GM12801 (cell line): ENCODE results near the gene DMGDH.

ENCODE experiments used
- TF ChIP-seq, protein P1 (sequence below): IDR thresholded peaks from one replicate; pipeline ENCODE4 v1.5.1; 2011; ENCODE audit warnings: control low read depth; ENCODE audit not compliant: insufficient read length; ENCODE audit errors: extremely low read depth

DMGDH gene

DNA sequence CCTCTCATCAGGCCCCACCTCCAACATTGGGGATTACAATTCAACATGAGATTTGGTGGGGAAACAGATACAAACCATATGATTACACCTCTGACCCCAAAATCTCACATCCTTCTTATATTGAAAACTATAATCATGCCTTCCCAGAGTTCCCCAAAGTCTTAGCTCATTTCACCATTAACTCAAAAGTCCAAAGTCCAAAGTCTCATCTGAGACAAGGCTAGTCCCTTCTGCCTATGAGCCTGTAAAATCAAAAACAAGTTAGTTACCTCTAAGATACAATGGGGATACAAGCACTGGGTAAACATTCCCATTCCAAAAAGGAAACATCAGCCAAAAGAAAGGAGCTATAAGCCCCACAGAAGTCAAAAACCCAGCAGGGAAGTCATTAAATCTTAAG is 57.6 kb downstream of the DMGDH start:
- TF ChIP-seq, protein P1, sequence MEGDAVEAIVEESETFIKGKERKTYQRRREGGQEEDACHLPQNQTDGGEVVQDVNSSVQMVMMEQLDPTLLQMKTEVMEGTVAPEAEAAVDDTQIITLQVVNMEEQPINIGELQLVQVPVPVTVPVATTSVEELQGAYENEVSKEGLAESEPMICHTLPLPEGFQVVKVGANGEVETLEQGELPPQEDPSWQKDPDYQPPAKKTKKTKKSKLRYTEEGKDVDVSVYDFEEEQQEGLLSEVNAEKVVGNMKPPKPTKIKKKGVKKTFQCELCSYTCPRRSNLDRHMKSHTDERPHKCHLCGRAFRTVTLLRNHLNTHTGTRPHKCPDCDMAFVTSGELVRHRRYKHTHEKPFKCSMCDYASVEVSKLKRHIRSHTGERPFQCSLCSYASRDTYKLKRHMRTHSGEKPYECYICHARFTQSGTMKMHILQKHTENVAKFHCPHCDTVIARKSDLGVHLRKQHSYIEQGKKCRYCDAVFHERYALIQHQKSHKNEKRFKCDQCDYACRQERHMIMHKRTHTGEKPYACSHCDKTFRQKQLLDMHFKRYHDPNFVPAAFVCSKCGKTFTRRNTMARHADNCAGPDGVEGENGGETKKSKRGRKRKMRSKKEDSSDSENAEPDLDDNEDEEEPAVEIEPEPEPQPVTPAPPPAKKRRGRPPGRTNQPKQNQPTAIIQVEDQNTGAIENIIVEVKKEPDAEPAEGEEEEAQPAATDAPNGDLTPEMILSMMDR: no peak

- TF ChIP-seq, protein P1: no peak
Observed at GRCh38 chr5:79011219-79011836, 58.1 kb downstream of the DMGDH start.

DNA sequence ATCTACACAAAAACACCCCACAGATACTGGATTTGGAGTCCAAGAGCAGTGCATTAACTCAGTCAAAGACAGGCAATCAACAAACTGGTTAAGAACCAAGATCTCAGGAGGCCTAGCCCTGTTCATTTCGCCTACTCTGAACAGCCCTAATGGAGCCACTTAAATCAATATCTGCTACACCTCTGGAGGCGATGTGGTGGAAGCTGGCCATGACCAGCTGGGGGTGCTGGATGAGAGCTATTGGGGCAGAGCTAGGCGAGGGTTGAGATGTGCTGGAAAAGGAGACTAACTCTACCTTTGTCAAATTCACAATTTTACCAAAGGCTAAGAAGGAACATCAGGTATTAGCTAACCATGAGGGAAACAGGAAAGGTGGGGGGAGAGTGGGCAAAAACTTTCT is 61.1 kb downstream of the DMGDH start:
- TF ChIP-seq, protein P1: no peak

DNA sequence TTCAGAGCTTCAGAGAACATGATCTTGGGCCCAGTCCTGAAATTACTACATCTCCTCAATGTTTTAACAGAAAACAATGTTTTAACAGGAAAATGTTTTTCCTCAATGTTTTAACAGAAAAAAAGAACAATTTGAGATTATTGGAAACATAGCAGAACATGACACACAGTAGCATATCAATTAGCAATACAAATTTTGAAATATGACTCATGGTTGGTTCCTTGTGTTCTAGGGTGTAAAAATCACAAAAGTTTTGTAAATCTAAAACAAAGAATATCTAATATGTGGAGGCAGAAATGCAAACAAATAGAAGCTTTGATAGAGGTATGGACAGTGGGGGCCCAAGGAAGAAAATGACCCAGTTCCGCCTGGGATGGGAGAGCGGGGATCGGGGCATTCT is 61.6 kb downstream of the DMGDH start:
- TF ChIP-seq, protein P1: no peak

- TF ChIP-seq, protein P1: no peak
Observed at GRCh38 chr5:79005936-79006631, 63.4 kb downstream of the DMGDH start.

DNA sequence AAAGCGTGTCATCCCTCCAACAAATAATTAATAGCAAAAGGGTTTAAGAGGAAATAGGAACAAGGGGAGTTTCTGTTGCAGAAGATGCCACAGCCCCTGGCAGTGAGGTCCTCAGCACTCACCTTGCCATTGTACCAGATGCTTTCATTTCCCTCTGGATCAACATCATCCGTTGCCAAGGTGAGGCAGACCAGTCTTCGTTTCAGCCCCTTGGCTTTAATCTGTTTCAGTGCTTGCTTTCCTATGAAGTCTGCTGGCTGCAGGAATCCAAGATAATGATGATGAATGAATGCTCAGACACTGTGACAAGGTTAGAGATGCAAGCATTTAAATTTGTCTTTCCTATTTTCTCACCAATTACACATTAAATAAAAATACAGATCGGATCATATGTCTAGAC is 64.3 kb downstream of the DMGDH start:
- TF ChIP-seq, protein P1: no peak

GRCh38 chr5:79002374-79002773 is 67.1 kb downstream of the DMGDH start:
- TF ChIP-seq, protein P1: no peak
